ENCODE results near the gene ZDHHC13. TPM values are rescaled to one million over a fixed set of nuclear protein-coding genes. Genes with fewer than 3 reads are reported as not detected.

Gene ZDHHC13
- polyA plus RNA-seq, 1 of the 3 experiments (the other 2 are of a cell fraction) = 8.2 TPM

DNA sequence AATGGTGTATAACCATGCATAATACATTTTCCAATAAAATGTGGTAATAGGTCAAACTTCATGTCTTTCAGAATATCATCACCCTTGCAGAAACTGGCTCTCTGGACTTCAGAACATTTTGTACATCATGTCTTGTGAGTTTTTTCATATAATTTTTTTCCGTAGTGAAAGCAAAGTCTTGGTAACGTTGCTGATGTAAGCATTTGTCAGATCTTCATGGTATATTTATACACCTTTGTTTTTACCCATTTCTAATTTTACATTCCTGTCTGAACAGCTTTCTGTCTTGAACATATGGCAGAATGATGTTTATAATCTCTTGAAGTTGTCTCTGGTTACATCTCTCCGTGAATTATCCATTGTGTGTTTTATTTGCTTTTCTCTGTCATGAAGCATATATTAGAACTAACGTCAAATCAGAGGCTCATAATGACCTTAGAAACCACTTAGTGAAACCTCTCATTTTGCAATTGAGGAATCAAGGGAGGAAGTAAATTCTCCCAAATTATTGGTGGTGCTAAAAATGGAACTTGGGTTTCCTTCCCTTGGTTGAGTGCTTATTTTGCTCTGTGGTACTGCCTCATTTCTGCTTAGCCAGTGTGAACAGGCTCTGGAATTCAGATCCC lies 47.4 kb downstream of the ZDHHC13 start:
- TF ChIP-seq RFX5 (IDR thresholded peaks at IDR 0.05; ENCODE audit: low read length) (no peak), EZH2phosphoT487 (IDR thresholded peaks at IDR 0.05; ENCODE audit: borderline replicate concordance, low read depth) (no peak), NRF1 (IDR thresholded peaks at IDR 0.05; ENCODE audit: low read depth, low read length) (no peak), TCF12 (IDR thresholded peaks at IDR 0.05) (no peak), MXI1 (IDR thresholded peaks at IDR 0.05; ENCODE audit: low read depth, low read length) (no peak), ELF1 (IDR thresholded peaks at IDR 0.05) (no peak), FOXM1 (IDR thresholded peaks at IDR 0.05; ENCODE audit: low read depth) (no peak)
- TF ChIP-seq, protein P1, sequence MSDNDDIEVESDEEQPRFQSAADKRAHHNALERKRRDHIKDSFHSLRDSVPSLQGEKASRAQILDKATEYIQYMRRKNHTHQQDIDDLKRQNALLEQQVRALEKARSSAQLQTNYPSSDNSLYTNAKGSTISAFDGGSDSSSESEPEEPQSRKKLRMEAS (IDR thresholded peaks at IDR 0.05; ENCODE audit: low read depth) = no peak
- TF ChIP-seq, protein P2, sequence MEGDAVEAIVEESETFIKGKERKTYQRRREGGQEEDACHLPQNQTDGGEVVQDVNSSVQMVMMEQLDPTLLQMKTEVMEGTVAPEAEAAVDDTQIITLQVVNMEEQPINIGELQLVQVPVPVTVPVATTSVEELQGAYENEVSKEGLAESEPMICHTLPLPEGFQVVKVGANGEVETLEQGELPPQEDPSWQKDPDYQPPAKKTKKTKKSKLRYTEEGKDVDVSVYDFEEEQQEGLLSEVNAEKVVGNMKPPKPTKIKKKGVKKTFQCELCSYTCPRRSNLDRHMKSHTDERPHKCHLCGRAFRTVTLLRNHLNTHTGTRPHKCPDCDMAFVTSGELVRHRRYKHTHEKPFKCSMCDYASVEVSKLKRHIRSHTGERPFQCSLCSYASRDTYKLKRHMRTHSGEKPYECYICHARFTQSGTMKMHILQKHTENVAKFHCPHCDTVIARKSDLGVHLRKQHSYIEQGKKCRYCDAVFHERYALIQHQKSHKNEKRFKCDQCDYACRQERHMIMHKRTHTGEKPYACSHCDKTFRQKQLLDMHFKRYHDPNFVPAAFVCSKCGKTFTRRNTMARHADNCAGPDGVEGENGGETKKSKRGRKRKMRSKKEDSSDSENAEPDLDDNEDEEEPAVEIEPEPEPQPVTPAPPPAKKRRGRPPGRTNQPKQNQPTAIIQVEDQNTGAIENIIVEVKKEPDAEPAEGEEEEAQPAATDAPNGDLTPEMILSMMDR (IDR thresholded peaks at IDR 0.05) = no peak
- Histone ChIP-seq H3F3A (replicated peaks; ENCODE audit: insufficient read depth) (no peaks in the 10 kb centered on the region), H3K9me3 (no peaks in the 10 kb centered on the region), H4K20me1 (ENCODE audit: insufficient read depth) (no peaks in the 10 kb centered on the region), H2AFZ (ENCODE audit: low read depth) (no peak overlapping the region), H3K9ac (no peak overlapping the region), H3K27me3 (ENCODE audit: insufficient read depth) (no peaks in the 10 kb centered on the region), H3K9me2 (no peaks in the 10 kb centered on the region), H3K4me2 (no peak overlapping the region), H3K4me3 (ENCODE audit: low read depth in 2 of 2, low read length in 1 of 2) (no peak overlapping the region), H3K36me3 (replicated peaks in 1 of 2; ENCODE audit: control insufficient read depth in 1 of 2, insufficient read depth in 2 of 2, low read length in 1 of 2) (peaks cover 25 to 58% of the 10 kb centered on the region in 2 experiments), H3K27ac (ENCODE audit: low read depth in 2 of 2, low read length in 1 of 2) (peak overlapping the region in 1 of 2 experiments; percentile 75; a peak in 2 of 4 replicates), H3K79me2 (ENCODE audit: insufficient read depth) (no peaks in the 10 kb centered on the region), H3K4me1 (ENCODE audit: control insufficient read depth in 1 of 2, insufficient read depth in 2 of 2, low read depth in 1 of 2, low read length in 1 of 2) (peaks cover 0 to 14% of the 10 kb centered on the region in 2 experiments; a peak in 2 of 4 replicates)
- 83% methylated on average over 4 of the region's 4 CpGs for WGBS (ENCODE audit: low lambda C conversion rate)
- no peak for DNase-seq
- CTCF ChIA-PET = interaction anchor here (0.9 kb wide), 1 partner anchor 9 kb away, joined by 3 read pairs; no protein-coding TSS in a partner anchor
- POLR2A ChIA-PET = no interaction called here

DNA sequence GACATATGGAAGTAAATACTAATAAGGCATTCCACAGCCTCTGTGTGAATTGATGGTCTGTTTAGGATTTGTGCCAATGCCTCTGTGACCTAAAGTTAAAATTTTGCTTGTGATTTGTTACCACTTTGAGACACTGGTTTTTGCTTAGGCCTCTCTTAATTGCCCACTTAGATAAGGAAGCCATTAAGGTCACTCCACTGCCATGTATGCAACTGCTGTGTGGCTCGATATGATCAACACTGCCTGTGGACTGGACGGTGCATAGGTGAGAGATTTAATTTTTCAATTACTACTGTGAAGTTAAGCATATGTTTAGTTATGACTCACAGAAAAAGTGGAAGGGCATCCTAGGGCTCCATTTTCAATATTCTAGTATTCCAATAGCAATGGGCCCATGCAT lies 47.9 kb downstream of the ZDHHC13 start:
- Histone ChIP-seq H3K36me3 (replicated peaks in 1 of 2; ENCODE audit: control insufficient read depth in 1 of 2, insufficient read depth in 2 of 2, low read length in 1 of 2) (peaks cover 23 to 57% of the 10 kb centered on the region in 2 experiments), H3K27ac (ENCODE audit: low read depth in 2 of 2, low read length in 1 of 2) (peak overlapping the region in 1 of 2 experiments; percentile 75; a peak in 2 of 4 replicates), H3K4me3 (ENCODE audit: low read depth in 2 of 2, low read length in 1 of 2) (no peak overlapping the region), H3K4me2 (no peak overlapping the region), H3K9me2 (no peaks in the 10 kb centered on the region), H3K27me3 (ENCODE audit: insufficient read depth) (no peaks in the 10 kb centered on the region), H3K9me3 (no peaks in the 10 kb centered on the region), H4K20me1 (ENCODE audit: insufficient read depth) (no peaks in the 10 kb centered on the region), H2AFZ (ENCODE audit: low read depth) (no peak overlapping the region), H3F3A (replicated peaks; ENCODE audit: insufficient read depth) (no peaks in the 10 kb centered on the region), H3K79me2 (ENCODE audit: insufficient read depth) (no peaks in the 10 kb centered on the region), H3K9ac (no peak overlapping the region), H3K4me1 (ENCODE audit: control insufficient read depth in 1 of 2, insufficient read depth in 2 of 2, low read depth in 1 of 2, low read length in 1 of 2) (peaks cover 0 to 14% of the 10 kb centered on the region in 2 experiments; a peak in 2 of 4 replicates)
- ChIA-PET POLR2A (no interaction called here), CTCF (no interaction called here)
- DNase-seq = peak; percentile 34
- WGBS (ENCODE audit: low lambda C conversion rate) = 69% methylated on average over 2 of the region's 2 CpGs
- TF ChIP-seq GABPA (IDR thresholded peaks at IDR 0.05; ENCODE audit: low read depth) (no peak), SIN3A (IDR thresholded peaks at IDR 0.05; ENCODE audit: borderline replicate concordance, low read depth, low read length) (no peak), YY1 (IDR thresholded peaks at IDR 0.05; ENCODE audit: low read depth) (no peak), TAF1 (IDR thresholded peaks at IDR 0.05; ENCODE audit: borderline replicate concordance, low read depth, low read length) (no peak), MXI1 (IDR thresholded peaks at IDR 0.05; ENCODE audit: low read depth, low read length) (no peak), ELF1 (IDR thresholded peaks at IDR 0.05) (no peak), POLR2AphosphoS5 (IDR thresholded peaks at IDR 0.05; ENCODE audit: low read depth, low read length) (no peak), GATA2 (CRISPR knock-in tag; IDR thresholded peaks at IDR 0.05) (peak; percentile 96)
- TF ChIP-seq, protein P3, sequence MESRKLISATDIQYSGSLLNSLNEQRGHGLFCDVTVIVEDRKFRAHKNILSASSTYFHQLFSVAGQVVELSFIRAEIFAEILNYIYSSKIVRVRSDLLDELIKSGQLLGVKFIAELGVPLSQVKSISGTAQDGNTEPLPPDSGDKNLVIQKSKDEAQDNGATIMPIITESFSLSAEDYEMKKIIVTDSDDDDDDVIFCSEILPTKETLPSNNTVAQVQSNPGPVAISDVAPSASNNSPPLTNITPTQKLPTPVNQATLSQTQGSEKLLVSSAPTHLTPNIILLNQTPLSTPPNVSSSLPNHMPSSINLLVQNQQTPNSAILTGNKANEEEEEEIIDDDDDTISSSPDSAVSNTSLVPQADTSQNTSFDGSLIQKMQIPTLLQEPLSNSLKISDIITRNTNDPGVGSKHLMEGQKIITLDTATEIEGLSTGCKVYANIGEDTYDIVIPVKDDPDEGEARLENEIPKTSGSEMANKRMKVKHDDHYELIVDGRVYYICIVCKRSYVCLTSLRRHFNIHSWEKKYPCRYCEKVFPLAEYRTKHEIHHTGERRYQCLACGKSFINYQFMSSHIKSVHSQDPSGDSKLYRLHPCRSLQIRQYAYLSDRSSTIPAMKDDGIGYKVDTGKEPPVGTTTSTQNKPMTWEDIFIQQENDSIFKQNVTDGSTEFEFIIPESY (IDR thresholded peaks at IDR 0.05; ENCODE audit: borderline replicate concordance, low read depth) = no peak
- TF ChIP-seq, protein P1 (IDR thresholded peaks at IDR 0.05; ENCODE audit: low read depth) = no peak
- TF ChIP-seq, protein P2 (IDR thresholded peaks at IDR 0.05) = no peak
- TF ChIP-seq, protein P4, sequence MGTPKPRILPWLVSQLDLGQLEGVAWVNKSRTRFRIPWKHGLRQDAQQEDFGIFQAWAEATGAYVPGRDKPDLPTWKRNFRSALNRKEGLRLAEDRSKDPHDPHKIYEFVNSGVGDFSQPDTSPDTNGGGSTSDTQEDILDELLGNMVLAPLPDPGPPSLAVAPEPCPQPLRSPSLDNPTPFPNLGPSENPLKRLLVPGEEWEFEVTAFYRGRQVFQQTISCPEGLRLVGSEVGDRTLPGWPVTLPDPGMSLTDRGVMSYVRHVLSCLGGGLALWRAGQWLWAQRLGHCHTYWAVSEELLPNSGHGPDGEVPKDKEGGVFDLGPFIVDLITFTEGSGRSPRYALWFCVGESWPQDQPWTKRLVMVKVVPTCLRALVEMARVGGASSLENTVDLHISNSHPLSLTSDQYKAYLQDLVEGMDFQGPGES (IDR thresholded peaks at IDR 0.05; ENCODE audit: low read depth, low read length) = no peak
- TF ChIP-seq, protein P5, sequence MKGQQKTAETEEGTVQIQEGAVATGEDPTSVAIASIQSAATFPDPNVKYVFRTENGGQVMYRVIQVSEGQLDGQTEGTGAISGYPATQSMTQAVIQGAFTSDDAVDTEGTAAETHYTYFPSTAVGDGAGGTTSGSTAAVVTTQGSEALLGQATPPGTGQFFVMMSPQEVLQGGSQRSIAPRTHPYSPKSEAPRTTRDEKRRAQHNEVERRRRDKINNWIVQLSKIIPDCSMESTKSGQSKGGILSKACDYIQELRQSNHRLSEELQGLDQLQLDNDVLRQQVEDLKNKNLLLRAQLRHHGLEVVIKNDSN (IDR thresholded peaks at IDR 0.05; ENCODE audit: borderline replicate concordance, low read depth) = no peak
